DMS114 treated with DMSO at 0.1 percent for 48 hours (cell line): ENCODE results near the gene TNFRSF14.

Experiments used
- DNase-seq: peaks from one replicate; lab custom pipeline; 2025; ENCODE audit not compliant: unreplicated experiment; lab: John Stamatoyannopoulos, UW

The TNFRSF14 gene

DNA sequence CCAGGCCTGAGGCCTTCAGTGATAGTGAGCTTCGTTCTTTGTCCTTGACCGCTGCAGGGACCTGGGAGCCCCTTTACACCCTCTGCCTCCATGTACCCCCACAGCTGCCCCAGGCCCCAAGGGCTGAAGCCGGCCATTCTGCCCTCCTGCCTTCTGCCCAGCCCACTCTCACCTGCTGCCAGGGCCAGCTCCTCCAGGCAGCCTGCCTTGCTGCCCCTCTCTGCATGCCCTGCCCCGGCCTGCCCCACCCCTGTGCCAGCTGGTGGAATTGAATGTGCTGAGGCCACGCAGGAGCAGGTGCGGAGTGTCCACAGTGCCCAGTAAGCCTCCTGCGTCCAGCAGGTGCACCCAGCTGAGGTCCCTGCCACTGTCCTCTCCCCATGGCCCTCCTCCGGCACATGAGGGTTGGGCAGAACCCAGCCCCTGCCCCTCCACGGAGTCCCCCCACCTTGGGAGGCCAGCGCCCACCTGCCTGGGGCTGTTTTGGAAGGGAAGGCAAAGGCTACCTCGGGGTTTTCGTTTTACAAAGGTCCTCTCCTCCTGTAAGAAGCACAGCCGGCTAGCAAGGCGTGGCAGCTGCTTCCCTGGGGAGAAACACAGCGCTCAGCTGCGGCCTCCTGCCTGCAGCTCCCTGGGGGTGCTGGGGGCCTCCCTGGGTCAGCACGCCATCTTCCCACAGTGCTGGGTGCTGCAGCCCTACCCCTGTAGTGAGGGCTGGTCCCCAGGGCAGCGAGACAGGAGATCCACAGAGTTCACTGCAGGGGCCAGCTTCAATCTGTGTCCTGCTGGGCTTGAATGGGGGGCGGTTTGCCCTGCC is 55.7 kb downstream of the TNFRSF14 start:
- no peak for DNase-seq

DNA sequence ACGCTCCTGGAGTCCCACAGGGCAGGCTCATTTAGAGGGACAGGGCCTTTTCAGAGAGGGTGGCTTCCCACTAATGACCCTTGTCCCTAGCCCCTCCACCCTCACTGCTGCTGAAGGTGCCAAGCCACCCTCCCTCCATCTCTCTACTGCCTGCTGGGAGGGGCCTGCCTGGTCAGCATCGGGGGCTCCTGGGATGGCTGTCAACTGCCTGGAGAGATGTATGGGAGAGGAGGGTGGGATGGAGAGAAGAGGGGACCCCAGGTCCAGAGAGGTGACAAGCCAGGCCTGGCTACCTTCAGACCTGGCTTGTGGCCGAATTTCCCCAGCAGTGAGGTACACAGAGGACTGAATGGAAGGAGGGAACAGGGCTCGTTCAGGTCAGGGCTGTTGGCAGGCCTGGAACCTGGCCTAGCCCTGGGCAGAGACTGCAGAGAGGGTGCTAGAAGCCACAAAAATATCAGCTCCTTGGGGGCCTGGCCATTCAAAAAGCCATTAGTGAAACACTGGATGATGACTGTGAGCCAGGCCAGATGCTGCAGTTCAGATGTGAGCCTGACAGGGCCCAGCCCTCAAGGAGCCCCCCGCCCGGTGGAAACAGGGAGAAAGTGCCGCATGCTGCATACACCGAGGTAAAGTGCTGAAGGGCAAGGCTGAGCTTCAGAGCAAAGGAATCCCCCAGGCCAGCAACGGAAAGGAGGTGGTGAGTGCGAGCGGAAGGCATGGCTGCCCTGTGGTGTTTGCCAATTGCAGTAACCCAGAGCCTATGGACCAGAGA is 56.6 kb downstream of the TNFRSF14 start:
- DNase-seq = no peak
